ENCODE results near the gene GLB1L2.

Gene GLB1L2

GRCh38 chr11:134346976-134347350, 15.2 kb downstream of the GLB1L2 start:
- H3K9me3 ChIP-seq = no peaks in the 10 kb centered on the region
- H3K27me3 ChIP-seq (ENCODE audit: low read depth) = no peaks in the 10 kb centered on the region
- H3K4me3 ChIP-seq = no peak overlapping the region
- no peaks in the 10 kb centered on the region; the same call in 1 of the 2 replicates for H3K36me3 ChIP-seq (replicated peaks)
- H3K4me1 ChIP-seq = no peaks in the 10 kb centered on the region
- DNase-seq (ENCODE audit: low spot score in 2 of 2) = no peak
- in situ Hi-C loops (cut with MboI; ENCODE audit: low sequenced_read_pairs) = no loop called here

GRCh38 chr11:134347441-134347840, 15.7 kb downstream of the GLB1L2 start:
- no peaks in the 10 kb centered on the region for H3K27me3 ChIP-seq (ENCODE audit: low read depth)
- in situ Hi-C loops (cut with MboI; ENCODE audit: low sequenced_read_pairs) = no loop called here

GRCh38 chr11:134349109-134349801, 17.5 kb downstream of the GLB1L2 start:
- H3K4me1 ChIP-seq = no peaks in the 10 kb centered on the region
- in situ Hi-C loops (cut with MboI; ENCODE audit: low sequenced_read_pairs) = no loop called here

More at GRCh38 chr11:134347441-134347840, 15.7 kb downstream of the GLB1L2 start:
- H3K9me3 ChIP-seq = no peaks in the 10 kb centered on the region
- H3K4me3 ChIP-seq = no peak overlapping the region
- H3K36me3 ChIP-seq (replicated peaks) = no peaks in the 10 kb centered on the region; the same call in 1 of the 2 replicates
- DNase-seq (ENCODE audit: low spot score in 2 of 2) = no peak
- H3K4me1 ChIP-seq = no peaks in the 10 kb centered on the region

GRCh38 chr11:134349802-134350355, 18.1 kb downstream of the GLB1L2 start:
- no peaks in the 10 kb centered on the region for H3K27me3 ChIP-seq (ENCODE audit: low read depth)
- no peaks in the 10 kb centered on the region for H3K9me3 ChIP-seq
- H3K4me1 ChIP-seq = no peaks in the 10 kb centered on the region
- H3K4me3 ChIP-seq = no peak overlapping the region
- in situ Hi-C loops (cut with MboI; ENCODE audit: low sequenced_read_pairs) = no loop called here
- no peak for DNase-seq (ENCODE audit: low spot score in 2 of 2)
- no peaks in the 10 kb centered on the region; the same call in 1 of the 2 replicates for H3K36me3 ChIP-seq (replicated peaks)

More at GRCh38 chr11:134349109-134349801, 17.5 kb downstream of the GLB1L2 start:
- DNase-seq (ENCODE audit: low spot score in 2 of 2) = no peak
- Histone ChIP-seq H3K36me3 (replicated peaks) (no peaks in the 10 kb centered on the region; the same call in 1 of the 2 replicates), H3K9me3 (no peaks in the 10 kb centered on the region), H3K4me3 (no peak overlapping the region), H3K27me3 (ENCODE audit: low read depth) (no peaks in the 10 kb centered on the region)

- Histone ChIP-seq H3K27me3 (ENCODE audit: low read depth) (no peaks in the 10 kb centered on the region), H3K9me3 (no peaks in the 10 kb centered on the region), H3K4me1 (no peaks in the 10 kb centered on the region), H3K36me3 (replicated peaks) (no peaks in the 10 kb centered on the region; the same call in 1 of the 2 replicates), H3K4me3 (no peak overlapping the region)
- DNase-seq (ENCODE audit: low spot score in 2 of 2) = no peak
- in situ Hi-C loops (cut with MboI; ENCODE audit: low sequenced_read_pairs) = no loop called here
Measured at GRCh38 chr11:134350381-134350780, 18.6 kb downstream of the GLB1L2 start.

- Histone ChIP-seq H3K27me3 (ENCODE audit: low read depth) (no peaks in the 10 kb centered on the region), H3K4me3 (no peak overlapping the region), H3K4me1 (no peaks in the 10 kb centered on the region), H3K36me3 (replicated peaks) (no peaks in the 10 kb centered on the region; the same call in 1 of the 2 replicates), H3K9me3 (no peaks in the 10 kb centered on the region)
- no peak for DNase-seq (ENCODE audit: low spot score in 2 of 2)
- in situ Hi-C loops (cut with MboI; ENCODE audit: low sequenced_read_pairs) = no loop called here
Measured at GRCh38 chr11:134352111-134352510, 20.3 kb downstream of the GLB1L2 start.

- H3K4me3 ChIP-seq = no peak overlapping the region
- H3K27me3 ChIP-seq (ENCODE audit: low read depth) = no peaks in the 10 kb centered on the region
- no peaks in the 10 kb centered on the region; the same call in 1 of the 2 replicates for H3K36me3 ChIP-seq (replicated peaks)
- no peaks in the 10 kb centered on the region for H3K9me3 ChIP-seq
- DNase-seq (ENCODE audit: low spot score in 2 of 2) = no peak
- no peaks in the 10 kb centered on the region for H3K4me1 ChIP-seq
- in situ Hi-C loops (cut with MboI; ENCODE audit: low sequenced_read_pairs) = no loop called here
Measured at GRCh38 chr11:134355136-134355535, 23.3 kb downstream of the GLB1L2 start.

GRCh38 chr11:134355656-134356055, 23.9 kb downstream of the GLB1L2 start:
- in situ Hi-C loops (cut with MboI; ENCODE audit: low sequenced_read_pairs) = no loop called here
- no peak overlapping the region for H3K4me3 ChIP-seq

GRCh38 chr11:134356656-134357544, 25.1 kb downstream of the GLB1L2 start:
- Histone ChIP-seq H3K27me3 (ENCODE audit: low read depth) (no peaks in the 10 kb centered on the region), H3K36me3 (replicated peaks) (no peaks in the 10 kb centered on the region; the same call in 1 of the 2 replicates), H3K4me1 (no peaks in the 10 kb centered on the region; the same call in 1 of the 2 replicates), H3K4me3 (no peak overlapping the region), H3K9me3 (no peaks in the 10 kb centered on the region)
- DNase-seq (ENCODE audit: low spot score in 2 of 2) = no peak
- in situ Hi-C loops (cut with MboI; ENCODE audit: low sequenced_read_pairs) = no loop called here

More at GRCh38 chr11:134355656-134356055, 23.9 kb downstream of the GLB1L2 start:
- H3K9me3 ChIP-seq = no peaks in the 10 kb centered on the region
- H3K4me1 ChIP-seq = no peaks in the 10 kb centered on the region; the same call in 1 of the 2 replicates
- H3K27me3 ChIP-seq (ENCODE audit: low read depth) = no peaks in the 10 kb centered on the region
- H3K36me3 ChIP-seq (replicated peaks) = no peaks in the 10 kb centered on the region; the same call in 1 of the 2 replicates
- no peak for DNase-seq (ENCODE audit: low spot score in 2 of 2)

- Histone ChIP-seq H3K27me3 (ENCODE audit: low read depth) (no peaks in the 10 kb centered on the region), H3K4me1 (no peaks in the 10 kb centered on the region; the same call in 1 of the 2 replicates), H3K9me3 (no peaks in the 10 kb centered on the region), H3K4me3 (no peak overlapping the region), H3K36me3 (replicated peaks) (no peaks in the 10 kb centered on the region; the same call in 1 of the 2 replicates)
- in situ Hi-C loops (cut with MboI; ENCODE audit: low sequenced_read_pairs) = no loop called here
- no peak for DNase-seq (ENCODE audit: low spot score in 2 of 2)
Measured at GRCh38 chr11:134357545-134357839, 25.7 kb downstream of the GLB1L2 start.

- in situ Hi-C loops (cut with MboI; ENCODE audit: low sequenced_read_pairs) = no loop called here
- H3K27me3 ChIP-seq (ENCODE audit: low read depth) = no peaks in the 10 kb centered on the region
- no peak overlapping the region for H3K4me3 ChIP-seq
- H3K9me3 ChIP-seq = no peaks in the 10 kb centered on the region
- H3K36me3 ChIP-seq (replicated peaks) = no peaks in the 10 kb centered on the region; the same call in 1 of the 2 replicates
- DNase-seq (ENCODE audit: low spot score in 2 of 2) = no peak
- H3K4me1 ChIP-seq = no peaks in the 10 kb centered on the region; the same call in 1 of the 2 replicates
Measured at GRCh38 chr11:134358165-134358855, 26.5 kb downstream of the GLB1L2 start.

GRCh38 chr11:134358856-134359490, 27.2 kb downstream of the GLB1L2 start:
- DNase-seq (ENCODE audit: low spot score in 2 of 2) = no peak
- in situ Hi-C loops (cut with MboI; ENCODE audit: low sequenced_read_pairs) = no loop called here
- Histone ChIP-seq H3K9me3 (no peaks in the 10 kb centered on the region), H3K4me1 (no peaks in the 10 kb centered on the region; the same call in 1 of the 2 replicates), H3K36me3 (replicated peaks) (no peaks in the 10 kb centered on the region; the same call in 1 of the 2 replicates), H3K27me3 (ENCODE audit: low read depth) (no peaks in the 10 kb centered on the region), H3K4me3 (no peak overlapping the region)

GRCh38 chr11:134359646-134360045, 27.9 kb downstream of the GLB1L2 start:
- Histone ChIP-seq H3K4me1 (no peaks in the 10 kb centered on the region; the same call in 1 of the 2 replicates), H3K27me3 (ENCODE audit: low read depth) (no peaks in the 10 kb centered on the region), H3K4me3 (no peak overlapping the region), H3K9me3 (no peaks in the 10 kb centered on the region), H3K36me3 (replicated peaks) (no peaks in the 10 kb centered on the region; the same call in 1 of the 2 replicates)
- DNase-seq (ENCODE audit: low spot score in 2 of 2) = no peak
- in situ Hi-C loops (cut with MboI; ENCODE audit: low sequenced_read_pairs) = no loop called here

All from HAP-1 (cell line).